ENCODE measurements around the gene SLC6A9. TPM values are rescaled to one million over a fixed set of nuclear protein-coding genes. Genes with fewer than 3 reads are reported as not detected.

The SLC6A9 gene
- total and polyA plus RNA-seq, 4 donors: 0.57 to 47.7 (median 3.6) TPM

GRCh38 chr1:44012941-44013609, 18.2 kb downstream of the SLC6A9 start:
- no peaks in the 10 kb centered on the region for H3K9me3 ChIP-seq (ENCODE audit: control insufficient read depth in 4 of 4, low read length in 3 of 4)
- H3K4me1 ChIP-seq (ENCODE audit: control insufficient read depth in 4 of 4, insufficient read depth in 4 of 4, low read length in 3 of 4): no peaks in the 10 kb centered on the region
- 75% methylated on average over 13 of the region's 13 CpGs for WGBS
- H3K36me3 ChIP-seq (ENCODE audit: control insufficient read depth in 4 of 4, insufficient read depth in 3 of 4, low read depth in 1 of 4, low read length in 3 of 4): no peaks in the 10 kb centered on the region
- no peak overlapping the region for H3K27ac ChIP-seq (ENCODE audit: low read depth in 1 of 2, low read length in 2 of 2)
- no peak overlapping the region for H3K4me3 ChIP-seq (ENCODE audit: low read depth in 1 of 3, low read length in 3 of 3)
- no peak overlapping the region for H3K9ac ChIP-seq (ENCODE audit: low read depth in 1 of 2, low read length in 2 of 2)
- DNase-seq (ENCODE audit: low spot score): no peak
- no peaks in the 10 kb centered on the region for H3K27me3 ChIP-seq (ENCODE audit: control insufficient read depth in 4 of 4, insufficient read depth in 4 of 4, low read length in 3 of 4)
- no peak for TF ChIP-seq HNF4G (IDR thresholded peaks at IDR 0.05)
- TF ChIP-seq MAX (IDR thresholded peaks at IDR 0.05): no peak
- TF ChIP-seq FOXA1 (IDR thresholded peaks at IDR 0.05): no peak
- no peak for TF ChIP-seq YY1 (IDR thresholded peaks at IDR 0.05)
- TF ChIP-seq RAD21 (IDR thresholded peaks at IDR 0.05): no peak
- no peak for TF ChIP-seq FOXA2 (IDR thresholded peaks at IDR 0.05)
- TF ChIP-seq ATF3 (IDR thresholded peaks at IDR 0.05): no peak
- TF ChIP-seq GABPA (IDR thresholded peaks at IDR 0.05 in 1 of 2, conservative IDR thresholded peaks at IDR 0.05 in 1 of 2): no peak
- no peak for TF ChIP-seq ZBTB33 (IDR thresholded peaks at IDR 0.05)
- no peak for TF ChIP-seq HNF4A (conservative IDR thresholded peaks at IDR 0.05)

GRCh38 chr1:44012404-44012803, 18.9 kb downstream of the SLC6A9 start:
- no peak for DNase-seq (ENCODE audit: low spot score)
- H3K9ac ChIP-seq (ENCODE audit: low read depth in 1 of 2, low read length in 2 of 2): no peak overlapping the region
- no peak for TF ChIP-seq CTCF (IDR thresholded peaks at IDR 0.05; ENCODE audit: low read depth, low read length, missing input control)
- no peak for TF ChIP-seq HNF4G (IDR thresholded peaks at IDR 0.05)
- TF ChIP-seq JUND (IDR thresholded peaks at IDR 0.05): no peak
- no peak for TF ChIP-seq NR2F2 (IDR thresholded peaks at IDR 0.05)
- TF ChIP-seq RAD21 (IDR thresholded peaks at IDR 0.05): no peak
- no peak for TF ChIP-seq TAF1 (conservative IDR thresholded peaks at IDR 0.05)
- no peak for TF ChIP-seq MAX (IDR thresholded peaks at IDR 0.05)
- no peak for TF ChIP-seq HNF4A (conservative IDR thresholded peaks at IDR 0.05)
- no peak for TF ChIP-seq FOXA2 (IDR thresholded peaks at IDR 0.05)
- no peak for TF ChIP-seq EGR1 (IDR thresholded peaks at IDR 0.05; ENCODE audit: low read depth in 2 of 2)
- no peak for TF ChIP-seq SP1 (IDR thresholded peaks at IDR 0.05)
- no peak for TF ChIP-seq RXRA (IDR thresholded peaks at IDR 0.05)
- no peak for TF ChIP-seq YY1 (IDR thresholded peaks at IDR 0.05)
- TF ChIP-seq ZBTB33 (IDR thresholded peaks at IDR 0.05): no peak
- H3K9me3 ChIP-seq (ENCODE audit: control insufficient read depth in 4 of 4, low read length in 3 of 4): no peaks in the 10 kb centered on the region
- no peaks in the 10 kb centered on the region for H3K4me1 ChIP-seq (ENCODE audit: control insufficient read depth in 4 of 4, insufficient read depth in 4 of 4, low read length in 3 of 4)
- H3K4me3 ChIP-seq (ENCODE audit: low read depth in 1 of 3, low read length in 3 of 3): no peak overlapping the region
- 73% methylated on average over 2 of the region's 2 CpGs for WGBS
- H3K27ac ChIP-seq (ENCODE audit: low read depth in 1 of 2, low read length in 2 of 2): no peak overlapping the region
- H3K36me3 ChIP-seq (ENCODE audit: control insufficient read depth in 4 of 4, insufficient read depth in 3 of 4, low read depth in 1 of 4, low read length in 3 of 4): no peaks in the 10 kb centered on the region
- no peaks in the 10 kb centered on the region for H3K27me3 ChIP-seq (ENCODE audit: control insufficient read depth in 4 of 4, insufficient read depth in 4 of 4, low read length in 3 of 4)

Data from liver (tissue), 9 donors.